Naive thymus-derived CD4-positive, alpha-beta T cell (primary cell): ENCODE data around the gene DENND1A. TPM values are rescaled to one million over a fixed set of nuclear protein-coding genes. Genes with fewer than 3 reads are reported as not detected.
A peak's percentile ranks its signal among the peaks of the same experiment; 100 is the strongest.

Experiments
- ATAC-seq: fragments of 150-1000 bp; cut with Tn5 transposase; 2 replicates; pipeline ENCODE4 v1.10.0; 2021; ENCODE audit warnings: mild to moderate bottlenecking, moderate library complexity
- CTCF ChIA-PET: fragments of 350-600 bp; sonication (Branson Sonifier 250); formaldehyde crosslinking; loops from one replicate; lab custom pipeline; 2021; ENCODE audit warnings: antibody characterized with exemption; lab: Charles Lee
- POLR2A ChIA-PET: fragments of 350-600 bp; sonication (Branson Sonifier 250); formaldehyde crosslinking; loops from one replicate; lab custom pipeline; 2021; ENCODE audit warnings: antibody characterized with exemption, inconsistent platforms; lab: Charles Lee
- DNase-seq, 9 donors: peaks; one replicate each; pipeline versions ENCODE4 v3.0.0 to v3.0.0-alpha.2; 2020 to 2022; ENCODE audit warnings: mixed read lengths in 1 of 9
- H3K27ac ChIP-seq: one replicate; pipeline ENCODE4 v1.7.0; 2013; ENCODE audit warnings: mild to moderate bottlenecking, low read depth, low read length, moderate library complexity
- H3K27me3 ChIP-seq, 2 donors: one replicate each; pipeline ENCODE4 v1.7.0; 2013; ENCODE audit warnings: low read length in 2 of 2, mild to moderate bottlenecking in 2 of 2, moderate library complexity in 2 of 2; ENCODE audit not compliant: control insufficient read depth in 2 of 2, insufficient read depth in 2 of 2
- H3K36me3 ChIP-seq, 3 experiments: 1 replicate in 2 of 3; 2 replicates in 1 of 3; pipeline ENCODE4 v1.7.0; 2013; ENCODE audit warnings: low read length in 3 of 3, mild to moderate bottlenecking in 3 of 3, moderate library complexity in 1 of 3; ENCODE audit not compliant: insufficient read depth in 3 of 3, control insufficient read depth in 2 of 3
- H3K4me1 ChIP-seq, 2 donors: one replicate each; pipeline ENCODE4 v1.7.0; 2013; ENCODE audit warnings: low read length in 2 of 2, mild to moderate bottlenecking in 2 of 2, moderate library complexity in 1 of 2; ENCODE audit not compliant: control insufficient read depth in 2 of 2, insufficient read depth in 2 of 2
- H3K4me3 ChIP-seq: 2 replicates; pipeline ENCODE4 v1.7.0; 2013; ENCODE audit warnings: mild to moderate bottlenecking, low read length
- H3K9me3 ChIP-seq, 3 experiments: 1 replicate in 2 of 3; 2 replicates in 1 of 3; pipeline ENCODE4 v1.7.0; 2013; ENCODE audit warnings: low read length in 3 of 3; ENCODE audit not compliant: control insufficient read depth in 2 of 3
- H3K27ac Mint-ChIP-seq, 9 donors: one replicate each; pipeline ENCODE4 v1.8.0; 2020 to 2022; ENCODE audit warnings: mixed read lengths in 9 of 9, mild to moderate bottlenecking in 8 of 9, moderate library complexity in 5 of 9, inconsistent platforms in 2 of 9
- H3K27me3 Mint-ChIP-seq, 5 donors: one replicate each; pipeline ENCODE4 v1.8.0; 2021 to 2022; ENCODE audit warnings: mixed read lengths in 5 of 5, mild to moderate bottlenecking in 1 of 5
- H3K36me3 Mint-ChIP-seq, 5 donors: one replicate each; pipeline ENCODE4 v1.8.0; 2020 to 2022; ENCODE audit warnings: mixed read lengths in 5 of 5, mild to moderate bottlenecking in 3 of 5, inconsistent platforms in 1 of 5
- H3K4me1 Mint-ChIP-seq, 7 donors: one replicate each; pipeline ENCODE4 v1.8.0; 2020 to 2022; ENCODE audit warnings: mixed read lengths in 7 of 7, mild to moderate bottlenecking in 3 of 7, inconsistent platforms in 1 of 7
- H3K4me3 Mint-ChIP-seq, 10 donors: one replicate each; pipeline ENCODE4 v1.8.0; 2020 to 2022; ENCODE audit warnings: mild to moderate bottlenecking in 10 of 10, mixed read lengths in 10 of 10, moderate library complexity in 6 of 10, inconsistent platforms in 2 of 10
- H3K9me3 Mint-ChIP-seq, 11 donors: one replicate each; pipeline ENCODE4 v1.8.0; 2020 to 2022; ENCODE audit warnings: mixed read lengths in 11 of 11, mild to moderate bottlenecking in 4 of 11, inconsistent platforms in 1 of 11, moderate library complexity in 1 of 11
- intact Hi-C, 2 donors: fragments of 100-400 bp; cut with micrococcal nuclease; formaldehyde crosslinking; loops; one replicate each; pipeline ENCODE4 v1.15.1; 2023
- polyA plus RNA-seq, 2 donors: library from polyadenylated mRNA; unstranded; fragments of 300-500 nt; fragmentation: Illumina TruSeq; gene quantifications; one replicate each; pipeline ENCODE4 v1.2.3, GENCODE V29; 2021
- total RNA-seq, 6 experiments: library from RNA in 5 of 6; stranded (reverse) in 5 of 6; gene quantifications; 1 replicate in 5 of 6; 2 replicates in 1 of 6; pipeline ENCODE4 v1.2.3 and lab custom pipeline; 2021 to 2026

DENND1A gene
- total and polyA plus RNA-seq, 7 experiments from 2014 or later = 4.6 to 41.1 (median 16.5) TPM

DNA sequence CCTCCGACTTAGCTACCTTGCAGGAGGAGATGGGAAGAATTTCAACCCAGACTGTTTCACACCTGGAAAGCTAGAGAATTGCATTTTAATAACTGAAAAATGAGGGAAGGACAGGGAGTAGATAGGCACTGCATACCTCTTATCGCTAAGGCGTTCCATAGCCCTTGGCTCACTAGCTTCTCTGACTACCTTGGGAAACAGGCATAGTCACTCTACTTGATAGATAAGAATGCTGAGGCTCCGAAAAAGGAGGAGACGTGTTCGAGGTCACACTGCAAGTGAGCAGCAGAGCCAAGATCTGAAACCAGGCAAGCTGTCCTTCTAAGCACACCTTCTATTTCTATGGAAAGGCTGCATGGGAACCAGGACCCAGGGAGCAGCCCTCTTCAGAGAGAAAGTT, 405.1 kb downstream of the DENND1A start:
- Mint-ChIP-seq H3K4me1 (no peaks in the 10 kb centered on the region), H3K27ac (no peak overlapping the region), H3K36me3 (peaks cover 3 to 13% (median 11%) of the 10 kb centered on the region in 5 donors), H3K27me3 (no peaks in the 10 kb centered on the region), H3K4me3 (no peak overlapping the region), H3K9me3 (peaks cover 0 to 7% (median 2%) of the 10 kb centered on the region in 11 donors)
- Histone ChIP-seq H3K4me1 (no peaks in the 10 kb centered on the region), H3K27ac (no peak overlapping the region), H3K36me3 (no peaks in the 10 kb centered on the region), H3K27me3 (no peaks in the 10 kb centered on the region), H3K9me3 (no peaks in the 10 kb centered on the region), H3K4me3 (no peak overlapping the region)
- intact Hi-C loops = no loop called here
- no peak for DNase-seq
- ATAC-seq = no peak
- POLR2A ChIA-PET = no interaction called here
- CTCF ChIA-PET = no interaction called here

DNA sequence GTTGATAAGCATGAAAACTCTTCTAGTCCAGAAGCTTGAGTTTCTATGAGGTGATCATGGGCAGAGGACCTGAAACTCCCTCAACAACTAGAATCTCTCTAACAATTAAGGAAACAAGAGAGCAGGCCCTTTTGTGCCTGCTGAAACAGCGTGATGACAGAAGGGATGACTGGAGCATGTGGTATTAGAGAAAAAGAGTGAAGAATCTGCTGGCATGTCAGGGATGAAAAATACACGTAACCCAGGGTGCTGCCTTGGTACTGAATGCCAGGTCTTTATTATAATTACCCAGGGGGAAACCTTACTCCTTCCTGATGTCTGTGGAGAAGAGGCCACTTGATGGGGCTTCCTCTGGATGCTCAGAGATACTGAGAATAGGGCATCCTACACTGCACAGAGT, 406.1 kb downstream of the DENND1A start:
- no peaks in the 10 kb centered on the region for H3K27me3 ChIP-seq
- H3K9me3 ChIP-seq = no peaks in the 10 kb centered on the region
- H3K4me3 Mint-ChIP-seq = no peak overlapping the region
- H3K36me3 Mint-ChIP-seq = peaks cover 0 to 5% (median 4%) of the 10 kb centered on the region in 5 donors
- DNase-seq = no peak
- ChIA-PET CTCF (no interaction called here), POLR2A (no interaction called here)
- H3K27ac Mint-ChIP-seq = no peak overlapping the region
- no peak overlapping the region for H3K4me3 ChIP-seq
- no peak overlapping the region for H3K27ac ChIP-seq
- peaks cover 0 to 2% (median 0%) of the 10 kb centered on the region in 7 donors for H3K4me1 Mint-ChIP-seq
- H3K4me1 ChIP-seq = no peaks in the 10 kb centered on the region
- peaks cover 0 to 2% (median 0%) of the 10 kb centered on the region in 11 donors for H3K9me3 Mint-ChIP-seq
- H3K36me3 ChIP-seq = no peaks in the 10 kb centered on the region
- no peaks in the 10 kb centered on the region for H3K27me3 Mint-ChIP-seq
- no peak for ATAC-seq
- intact Hi-C loops = no loop called here

DNA sequence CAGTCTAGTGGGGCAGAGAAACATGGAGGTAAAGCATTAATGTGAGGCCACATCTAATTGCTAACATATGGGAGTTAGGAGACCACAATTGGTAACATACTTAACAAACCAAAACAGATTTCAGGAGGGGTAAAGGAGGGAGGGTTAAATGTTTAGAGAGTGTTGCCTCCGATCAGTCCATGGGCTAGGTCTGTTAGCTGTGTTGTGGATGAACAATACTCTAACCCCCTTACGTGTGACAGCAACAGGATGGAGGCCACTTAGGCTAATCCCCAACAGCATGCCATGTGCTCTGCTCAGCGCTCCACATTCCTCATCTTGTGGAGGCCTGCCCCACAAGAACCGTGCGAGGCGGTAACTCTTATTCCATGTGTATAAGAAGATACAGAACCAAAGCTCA, 406.9 kb downstream of the DENND1A start:
- CTCF ChIA-PET = no interaction called here
- POLR2A ChIA-PET = no interaction called here
- Mint-ChIP-seq H3K27me3 (no peaks in the 10 kb centered on the region), H3K27ac (no peak overlapping the region), H3K9me3 (peaks cover 0 to 2% (median 0%) of the 10 kb centered on the region in 11 donors), H3K36me3 (no peaks in the 10 kb centered on the region), H3K4me3 (no peak overlapping the region), H3K4me1 (peaks cover 0 to 3% (median 0%) of the 10 kb centered on the region in 7 donors)
- ATAC-seq (no peak), DNase-seq (no peak)
- Histone ChIP-seq H3K27me3 (no peaks in the 10 kb centered on the region), H3K36me3 (no peaks in the 10 kb centered on the region), H3K4me3 (no peak overlapping the region), H3K27ac (no peak overlapping the region), H3K9me3 (no peaks in the 10 kb centered on the region), H3K4me1 (no peaks in the 10 kb centered on the region)
- intact Hi-C loops = no loop called here

DNA sequence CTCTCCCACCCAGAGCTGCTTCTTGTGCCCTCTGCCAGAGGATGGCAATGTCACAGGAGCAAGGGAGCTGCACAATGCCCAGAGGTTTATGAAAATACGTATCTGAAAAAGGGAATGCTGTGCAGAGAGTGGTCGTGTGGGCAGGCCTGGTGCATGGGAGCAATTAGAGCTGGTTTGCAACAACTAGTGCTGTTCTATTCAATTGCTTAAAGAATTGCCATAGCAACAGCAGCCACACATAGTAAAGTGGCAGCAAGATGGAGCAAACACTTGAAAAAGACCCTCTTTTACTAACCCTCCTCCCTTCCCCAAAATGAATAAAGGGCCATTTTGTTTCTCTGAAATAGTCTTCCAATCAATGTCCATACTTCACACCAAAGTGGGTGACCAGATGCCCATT, 407.7 kb downstream of the DENND1A start:
- Histone ChIP-seq H3K36me3 (no peaks in the 10 kb centered on the region), H3K27me3 (no peaks in the 10 kb centered on the region), H3K4me3 (no peak overlapping the region), H3K27ac (no peak overlapping the region), H3K9me3 (no peaks in the 10 kb centered on the region), H3K4me1 (no peaks in the 10 kb centered on the region)
- Mint-ChIP-seq H3K27ac (no peak overlapping the region), H3K4me1 (peaks cover 0 to 3% (median 0%) of the 10 kb centered on the region in 7 donors), H3K36me3 (no peaks in the 10 kb centered on the region), H3K27me3 (no peaks in the 10 kb centered on the region), H3K4me3 (no peak overlapping the region), H3K9me3 (peaks cover 0 to 2% (median 0%) of the 10 kb centered on the region in 11 donors)
- ATAC-seq (no peak), DNase-seq (no peak)
- CTCF ChIA-PET = interaction anchor here (0.6 kb wide), 1 partner anchor 551 kb away, joined by 3 read pairs; no protein-coding TSS in a partner anchor
- intact Hi-C loops = no loop called here
- POLR2A ChIA-PET = no interaction called here

DNA sequence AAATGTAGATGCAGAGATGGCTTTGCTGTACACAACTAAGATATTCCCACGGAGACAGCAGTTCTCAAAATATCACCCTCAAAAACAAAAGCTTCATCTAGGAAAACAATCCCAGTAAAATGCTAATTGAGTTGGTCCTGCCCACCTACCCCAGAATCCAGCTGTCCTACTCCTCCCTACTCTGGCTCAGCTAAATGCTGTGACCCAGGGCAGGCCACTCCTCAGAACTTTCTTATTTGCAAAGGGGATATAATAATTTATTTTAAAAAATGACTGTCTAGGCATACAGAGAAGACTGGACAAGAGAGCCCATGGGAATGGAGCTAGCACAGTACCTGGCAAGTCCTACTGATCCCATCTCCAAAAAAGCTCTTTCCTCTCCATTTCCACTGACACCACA, 411.6 kb downstream of the DENND1A start:
- H3K4me1 Mint-ChIP-seq = peaks cover 0 to 8% (median 0%) of the 10 kb centered on the region in 7 donors
- Histone ChIP-seq H3K27me3 (no peaks in the 10 kb centered on the region), H3K27ac (no peak overlapping the region), H3K9me3 (no peaks in the 10 kb centered on the region), H3K36me3 (no peaks in the 10 kb centered on the region), H3K4me1 (no peaks in the 10 kb centered on the region), H3K4me3 (no peak overlapping the region)
- no peaks in the 10 kb centered on the region for H3K9me3 Mint-ChIP-seq
- ChIA-PET CTCF (no interaction called here), POLR2A (no interaction called here)
- H3K4me3 Mint-ChIP-seq = no peak overlapping the region
- no peaks in the 10 kb centered on the region for H3K27me3 Mint-ChIP-seq
- H3K27ac Mint-ChIP-seq = no peak overlapping the region
- intact Hi-C loops = no loop called here
- no peak for DNase-seq
- peaks cover 0 to 15% (median 8%) of the 10 kb centered on the region in 5 donors for H3K36me3 Mint-ChIP-seq
- no peak for ATAC-seq

DNA sequence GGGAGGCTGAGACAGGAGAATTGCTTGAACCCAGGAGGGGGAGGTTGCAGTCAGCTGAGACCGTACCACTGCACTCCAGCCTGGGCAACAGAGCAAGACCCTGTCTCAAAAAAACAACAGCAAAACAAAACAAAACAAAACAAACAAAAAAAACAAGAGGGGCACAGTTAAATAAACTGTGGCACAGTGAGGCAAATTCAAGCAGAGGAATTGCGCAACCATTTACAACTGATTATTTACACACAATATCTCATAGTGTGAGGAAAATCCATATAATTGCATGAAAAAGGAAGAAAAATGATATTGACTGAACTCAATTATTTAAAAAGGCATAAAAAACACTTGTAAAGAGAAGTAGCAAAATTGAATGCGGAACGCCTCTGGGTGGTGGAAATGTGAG, 412.4 kb downstream of the DENND1A start:
- ATAC-seq = no peak
- DNase-seq = no peak

DNA sequence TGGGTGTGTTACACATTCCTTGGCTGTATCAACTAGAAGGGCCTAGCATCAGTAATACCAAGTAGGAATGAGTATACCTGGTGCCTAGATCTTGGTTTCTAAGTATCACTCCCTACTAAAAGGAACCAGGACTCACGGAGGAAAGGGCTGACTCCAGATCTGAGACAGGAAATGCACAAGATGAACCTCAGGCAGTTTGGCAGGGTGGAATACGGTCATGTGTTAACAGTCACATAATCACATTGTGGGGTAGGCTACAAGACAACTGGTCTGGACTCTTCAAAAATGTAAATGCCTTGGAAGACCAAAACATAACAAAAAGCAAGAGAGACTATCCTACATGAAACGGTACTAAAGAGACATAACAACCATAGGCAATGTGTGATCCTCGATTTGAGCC, 415.2 kb downstream of the DENND1A start:
- DNase-seq = no peak
- Histone ChIP-seq H3K4me1 (no peaks in the 10 kb centered on the region), H3K27ac (no peak overlapping the region), H3K4me3 (no peak overlapping the region), H3K36me3 (peaks cover 0 to 3% (median 0%) of the 10 kb centered on the region in 3 experiments), H3K27me3 (no peaks in the 10 kb centered on the region), H3K9me3 (no peaks in the 10 kb centered on the region)
- no peak overlapping the region for H3K4me3 Mint-ChIP-seq
- peaks cover 0 to 35% (median 14%) of the 10 kb centered on the region in 5 donors for H3K36me3 Mint-ChIP-seq
- ATAC-seq = no peak
- H3K4me1 Mint-ChIP-seq = peaks cover 0 to 8% (median 0%) of the 10 kb centered on the region in 7 donors
- intact Hi-C loops = no loop called here
- no peaks in the 10 kb centered on the region for H3K27me3 Mint-ChIP-seq
- ChIA-PET POLR2A (no interaction called here), CTCF (no interaction called here)
- no peaks in the 10 kb centered on the region for H3K9me3 Mint-ChIP-seq
- H3K27ac Mint-ChIP-seq = peak overlapping the region in 1 of 9 donors; percentile 33

More for the DNA sequence above, 412.4 kb downstream of the DENND1A start:
- Histone ChIP-seq H3K27ac (no peak overlapping the region), H3K4me3 (no peak overlapping the region), H3K27me3 (no peaks in the 10 kb centered on the region), H3K9me3 (no peaks in the 10 kb centered on the region), H3K36me3 (peaks cover 0 to 2% (median 0%) of the 10 kb centered on the region in 3 experiments), H3K4me1 (no peaks in the 10 kb centered on the region)
- intact Hi-C loops = no loop called here
- H3K4me1 Mint-ChIP-seq = peaks cover 0 to 8% (median 0%) of the 10 kb centered on the region in 7 donors
- POLR2A ChIA-PET = no interaction called here
- H3K36me3 Mint-ChIP-seq = peaks cover 0 to 23% (median 8%) of the 10 kb centered on the region in 5 donors
- H3K27me3 Mint-ChIP-seq = no peaks in the 10 kb centered on the region
- H3K4me3 Mint-ChIP-seq = no peak overlapping the region
- H3K9me3 Mint-ChIP-seq = no peaks in the 10 kb centered on the region
- CTCF ChIA-PET = no interaction called here
- no peak overlapping the region for H3K27ac Mint-ChIP-seq
